IPS-15b (cell line): Measurements from ENCODE around the gene HCN4.

Experiments
- H3K27me3 ChIP-seq: one replicate; pipeline ENCODE4 v1.6.1; 2013; ENCODE audit warnings: low read length; ENCODE audit not compliant: control insufficient read depth, insufficient read depth
- H3K36me3 ChIP-seq: one replicate; pipeline ENCODE4 v1.6.1; 2013; ENCODE audit warnings: low read length; ENCODE audit not compliant: control insufficient read depth, insufficient read depth
- H3K4me1 ChIP-seq: one replicate; pipeline ENCODE4 v1.6.1; 2013; ENCODE audit warnings: mild to moderate bottlenecking, low read length; ENCODE audit not compliant: control insufficient read depth, insufficient read depth
- H3K4me3 ChIP-seq: one replicate; pipeline ENCODE4 v1.5.1; 2013; ENCODE audit warnings: low read depth, low read length
- H3K9ac ChIP-seq: one replicate; pipeline ENCODE4 v1.6.1; 2013; ENCODE audit warnings: low read depth, mild to moderate bottlenecking, low read length
- H3K9me3 ChIP-seq: one replicate; pipeline ENCODE4 v1.6.1; 2013; ENCODE audit warnings: mild to moderate bottlenecking, low read length; ENCODE audit not compliant: control insufficient read depth, insufficient read depth

The HCN4 gene

DNA sequence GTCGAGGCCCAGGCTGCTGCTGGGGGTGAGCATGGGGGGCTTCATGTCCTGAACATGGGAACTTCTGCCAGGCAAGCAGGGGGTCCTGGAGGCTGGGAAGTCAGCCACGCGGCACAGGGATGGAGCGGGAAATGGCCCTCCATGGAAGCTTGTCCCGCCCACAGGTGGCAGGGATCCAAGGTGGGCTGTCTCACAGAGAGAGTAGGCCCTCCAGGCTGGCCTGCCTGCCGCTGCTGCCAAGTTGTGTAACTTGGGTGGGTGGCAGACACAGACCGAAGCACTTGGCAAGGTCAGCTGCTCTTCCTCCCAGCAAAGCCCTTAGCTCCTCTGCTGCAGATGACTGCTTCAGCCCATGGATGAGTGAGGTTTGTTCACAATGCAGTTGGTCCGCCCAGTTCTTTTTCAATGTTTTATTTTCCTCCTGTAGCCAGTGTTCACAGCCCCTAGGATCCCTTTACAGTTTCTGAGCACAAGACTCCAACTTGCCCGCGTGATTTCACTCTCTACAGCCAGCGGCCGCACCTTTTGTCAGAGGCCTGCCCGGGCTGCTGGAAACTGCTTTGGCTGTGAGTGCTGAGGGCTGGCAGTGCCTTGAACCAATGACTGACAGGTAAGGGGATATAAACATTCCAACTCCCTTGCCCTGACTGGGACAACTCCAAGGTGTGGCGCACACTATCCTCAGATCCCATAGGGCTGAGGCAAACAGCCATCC, 26.7 kb downstream of the HCN4 start:
- Histone ChIP-seq H3K36me3 (peaks cover 9% of the 10 kb centered on the region), H3K4me3 (no peak overlapping the region), H3K27me3 (no peaks in the 10 kb centered on the region), H3K9ac (no peak overlapping the region), H3K4me1 (no peaks in the 10 kb centered on the region), H3K9me3 (no peaks in the 10 kb centered on the region)

DNA sequence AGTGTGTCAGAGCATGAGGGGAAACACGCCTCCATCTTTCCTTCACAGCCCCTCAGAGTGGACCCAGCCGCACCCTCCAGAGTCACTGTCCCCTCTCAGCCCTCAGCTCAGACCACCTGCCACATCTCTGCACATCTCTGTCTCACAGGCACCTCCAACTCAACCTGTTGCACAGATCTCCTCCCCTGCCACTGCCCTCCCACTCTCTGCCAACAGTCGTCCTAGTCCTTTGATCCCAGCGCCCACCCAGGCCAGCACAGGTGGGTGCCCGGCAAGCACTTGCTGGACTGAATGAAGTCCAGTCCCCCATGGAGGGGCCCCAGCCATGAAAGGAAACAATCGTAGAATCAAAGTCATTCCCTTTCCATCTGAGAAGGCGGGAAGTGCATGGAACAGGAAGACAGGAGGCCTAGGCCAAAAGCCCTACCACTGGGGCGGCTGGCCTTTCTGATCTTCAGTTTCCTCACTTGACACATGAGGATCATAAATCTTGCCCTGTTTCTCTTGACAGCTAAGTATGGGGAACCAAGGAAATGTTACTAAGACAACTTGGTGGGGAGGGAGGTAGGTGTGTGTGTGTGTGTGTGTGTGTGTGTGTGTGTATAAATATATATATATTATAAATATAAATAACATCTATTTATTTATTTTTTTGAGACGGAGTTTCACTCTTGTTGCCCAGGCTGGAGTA, 28.1 kb downstream of the HCN4 start:
- H3K27me3 ChIP-seq = no peaks in the 10 kb centered on the region
- H3K36me3 ChIP-seq = peaks cover 9% of the 10 kb centered on the region
- H3K4me3 ChIP-seq = no peak overlapping the region
- H3K9ac ChIP-seq = no peak overlapping the region
- H3K9me3 ChIP-seq = no peaks in the 10 kb centered on the region
- no peaks in the 10 kb centered on the region for H3K4me1 ChIP-seq

DNA sequence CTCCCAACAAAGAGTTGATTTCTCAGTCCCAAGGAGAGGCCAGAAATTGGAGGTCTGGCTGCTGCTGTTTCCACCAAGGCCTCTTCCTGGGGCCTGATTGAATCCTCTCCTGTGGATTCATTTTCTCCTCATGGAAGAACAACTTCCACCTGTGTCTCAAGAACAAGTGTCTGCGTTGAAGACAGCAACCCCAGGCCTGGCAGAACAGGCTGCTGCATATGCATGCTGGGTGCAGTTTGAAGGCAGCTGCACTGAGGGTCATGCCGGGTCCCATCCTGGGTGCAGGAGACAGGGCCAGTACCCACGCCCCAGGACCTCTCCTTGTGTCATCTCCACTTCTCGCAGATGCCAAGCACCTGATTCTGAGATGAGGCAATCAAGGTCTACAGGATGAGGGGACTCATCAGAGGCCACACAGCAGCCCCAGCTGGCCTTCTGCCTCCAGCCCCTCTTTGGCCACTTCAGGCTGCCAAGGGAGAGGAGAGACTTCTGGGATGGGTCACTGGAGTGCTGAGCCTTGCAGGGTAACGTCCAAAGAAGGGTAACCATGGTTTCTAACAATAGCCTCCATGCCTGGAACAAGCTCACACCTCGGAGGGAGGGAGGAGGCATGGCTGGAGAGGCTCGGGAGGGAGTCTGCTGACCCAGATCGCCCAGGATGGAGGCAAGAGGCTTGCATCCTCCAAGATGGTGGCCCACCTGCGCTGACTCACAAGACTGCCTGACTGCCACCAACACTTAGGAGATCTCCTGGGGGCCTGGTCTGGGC, 30.0 kb downstream of the HCN4 start:
- Histone ChIP-seq H3K36me3 (peaks cover 9% of the 10 kb centered on the region), H3K4me1 (no peaks in the 10 kb centered on the region), H3K4me3 (no peak overlapping the region), H3K9ac (no peak overlapping the region), H3K9me3 (no peaks in the 10 kb centered on the region), H3K27me3 (no peaks in the 10 kb centered on the region)

DNA sequence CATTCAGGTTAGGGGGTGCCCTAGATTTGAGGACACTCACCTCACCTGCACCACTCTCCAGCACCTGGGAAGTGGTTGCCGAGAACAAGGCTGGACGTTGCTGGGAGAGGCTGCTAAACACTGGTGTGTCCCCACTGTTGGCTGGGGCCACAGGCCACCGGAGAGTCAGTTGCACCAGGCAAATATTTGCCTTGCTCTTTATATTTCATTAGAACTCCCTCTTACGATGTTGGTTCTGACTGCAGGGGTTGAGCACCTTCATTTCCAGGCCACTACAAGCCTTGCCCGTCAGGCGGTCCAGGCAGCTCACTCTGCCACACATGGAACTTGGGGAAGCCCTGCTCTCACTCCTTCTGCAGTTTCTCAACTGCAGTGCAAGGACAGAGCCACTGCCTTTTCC, 30.7 kb downstream of the HCN4 start:
- Histone ChIP-seq H3K27me3 (no peaks in the 10 kb centered on the region), H3K9ac (no peak overlapping the region), H3K36me3 (peaks cover 9% of the 10 kb centered on the region), H3K4me1 (no peaks in the 10 kb centered on the region), H3K4me3 (no peak overlapping the region), H3K9me3 (no peaks in the 10 kb centered on the region)

DNA sequence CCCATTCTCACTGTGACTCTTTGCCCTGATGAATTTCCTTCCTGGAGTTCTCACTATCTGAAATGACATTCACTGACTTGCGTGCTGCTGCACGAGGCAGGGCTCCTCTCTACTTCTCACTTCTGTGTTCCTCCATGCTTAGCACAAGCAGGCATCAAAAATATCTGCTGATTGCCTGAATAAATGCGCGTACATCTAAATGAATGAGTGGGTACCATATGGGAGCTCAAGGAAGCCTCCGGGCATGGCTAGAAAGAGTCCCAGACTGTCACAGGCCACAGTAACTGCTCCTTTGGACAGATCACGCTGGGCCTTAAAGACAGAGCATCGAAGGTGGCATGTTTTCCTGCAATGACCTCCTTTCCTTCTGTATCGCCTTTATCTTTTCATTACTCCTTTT, 31.6 kb downstream of the HCN4 start:
- H3K4me1 ChIP-seq = no peaks in the 10 kb centered on the region
- no peak overlapping the region for H3K4me3 ChIP-seq
- no peak overlapping the region for H3K9ac ChIP-seq
- no peaks in the 10 kb centered on the region for H3K27me3 ChIP-seq
- H3K36me3 ChIP-seq = peaks cover 9% of the 10 kb centered on the region
- H3K9me3 ChIP-seq = no peaks in the 10 kb centered on the region

DNA sequence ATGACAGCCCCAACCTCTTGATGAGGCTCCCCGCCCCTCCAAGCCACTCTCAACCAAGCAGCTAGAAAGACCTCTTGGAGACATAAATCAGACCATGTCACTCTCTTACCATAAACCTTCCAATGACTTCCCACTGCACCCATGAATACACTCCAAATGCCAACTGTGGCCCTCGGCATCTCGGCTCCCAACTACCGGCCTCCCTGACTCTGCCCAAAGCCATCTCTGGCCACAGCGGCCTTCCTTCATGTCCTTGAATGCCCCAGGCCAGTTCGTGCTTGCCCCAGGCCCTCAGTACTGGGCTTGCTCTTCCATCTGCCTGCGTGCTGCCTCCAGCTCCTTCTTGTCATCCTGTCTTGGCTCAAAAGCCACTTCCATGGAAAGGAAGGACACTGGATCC, 32.0 kb downstream of the HCN4 start:
- Histone ChIP-seq H3K27me3 (no peaks in the 10 kb centered on the region), H3K4me1 (no peaks in the 10 kb centered on the region), H3K4me3 (no peak overlapping the region), H3K9ac (no peak overlapping the region), H3K36me3 (peaks cover 11% of the 10 kb centered on the region), H3K9me3 (no peaks in the 10 kb centered on the region)

DNA sequence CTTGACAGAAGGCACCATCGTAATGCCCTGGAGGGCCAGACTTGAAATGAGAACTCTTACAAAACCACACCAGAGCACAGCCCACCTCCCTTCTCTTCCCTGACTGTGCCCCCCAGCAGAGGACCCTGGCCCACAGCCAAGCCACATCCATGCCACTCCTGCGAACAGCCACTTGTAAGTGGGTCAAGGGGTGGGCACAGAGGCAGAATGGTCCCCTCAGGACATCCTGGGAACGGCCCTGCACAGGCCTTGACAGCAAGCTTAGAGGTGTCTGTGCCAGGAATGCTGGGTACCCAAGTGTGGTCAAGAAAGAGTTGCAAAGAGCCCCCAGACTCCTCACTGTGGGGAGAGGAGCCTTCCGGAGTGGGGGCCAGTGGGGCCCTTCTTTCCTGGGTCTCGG, 33.3 kb downstream of the HCN4 start:
- Histone ChIP-seq H3K27me3 (no peaks in the 10 kb centered on the region), H3K4me1 (no peaks in the 10 kb centered on the region), H3K36me3 (peaks cover 14% of the 10 kb centered on the region), H3K9me3 (no peaks in the 10 kb centered on the region), H3K9ac (no peak overlapping the region), H3K4me3 (no peak overlapping the region)

DNA sequence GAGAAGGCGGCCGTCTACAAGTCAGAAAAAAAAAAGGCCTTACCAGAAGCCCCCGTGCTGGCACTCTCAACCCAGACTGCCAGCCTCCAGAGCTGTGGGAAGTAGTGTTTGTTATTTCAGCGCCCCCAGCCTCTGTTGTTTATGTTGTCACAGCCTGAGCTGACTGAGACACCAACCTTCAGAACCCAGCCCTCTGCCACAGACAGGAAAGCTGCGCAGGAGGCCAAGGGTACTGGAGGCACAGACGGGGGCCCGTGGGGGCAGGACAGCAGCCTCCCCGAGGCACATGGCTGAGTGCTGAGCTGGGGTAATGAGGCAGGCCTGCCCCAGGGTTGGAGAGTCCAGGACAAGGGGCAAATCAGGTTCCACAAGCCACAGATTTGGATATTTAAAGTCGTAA, 33.7 kb downstream of the HCN4 start:
- no peaks in the 10 kb centered on the region for H3K27me3 ChIP-seq
- no peaks in the 10 kb centered on the region for H3K4me1 ChIP-seq
- no peak overlapping the region for H3K9ac ChIP-seq
- no peaks in the 10 kb centered on the region for H3K9me3 ChIP-seq
- no peak overlapping the region for H3K4me3 ChIP-seq
- H3K36me3 ChIP-seq = peaks cover 14% of the 10 kb centered on the region

DNA sequence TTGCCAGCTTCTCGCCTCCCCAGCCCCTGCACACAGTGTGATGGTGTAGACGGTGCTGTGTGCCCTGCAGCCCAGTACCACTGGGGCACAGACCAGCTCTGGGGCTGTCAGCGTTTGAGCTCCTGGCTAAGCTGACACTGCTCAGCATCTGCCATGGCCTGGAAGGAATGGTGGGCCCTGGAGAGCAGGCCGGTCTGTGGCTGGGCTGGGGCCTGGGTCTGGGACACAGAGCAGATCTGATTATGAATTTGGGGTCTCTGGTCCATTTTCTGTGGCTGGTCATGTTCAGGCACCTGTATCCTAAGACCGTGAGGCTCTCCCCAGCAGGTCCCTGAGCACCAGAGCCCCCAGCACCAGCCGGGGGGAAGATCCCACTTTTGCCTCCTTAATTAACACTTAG, 34.7 kb downstream of the HCN4 start:
- Histone ChIP-seq H3K27me3 (no peaks in the 10 kb centered on the region), H3K4me1 (no peaks in the 10 kb centered on the region), H3K9me3 (no peaks in the 10 kb centered on the region), H3K4me3 (no peak overlapping the region), H3K9ac (no peak overlapping the region), H3K36me3 (peaks cover 19% of the 10 kb centered on the region)

DNA sequence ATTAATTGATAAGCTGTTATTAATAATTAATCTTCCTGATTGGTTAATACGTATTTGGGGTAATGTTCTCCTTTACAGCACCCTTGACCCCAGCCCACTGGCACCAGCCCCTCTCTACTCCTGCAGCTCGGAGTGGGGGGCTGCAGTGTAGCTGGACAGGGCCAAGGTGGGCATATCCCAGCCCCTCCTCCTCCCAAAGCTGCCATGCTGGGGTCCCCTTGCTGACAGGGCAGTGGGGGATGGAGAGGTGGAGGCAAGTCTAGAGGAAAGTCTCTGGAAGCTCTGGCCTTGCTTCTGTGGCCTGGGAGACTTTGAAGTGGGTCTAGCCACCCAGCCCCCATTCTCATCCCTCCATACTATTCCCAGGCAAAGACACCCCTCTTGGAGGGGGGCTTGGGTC, 35.8 kb downstream of the HCN4 start:
- Histone ChIP-seq H3K36me3 (peaks cover 27% of the 10 kb centered on the region), H3K27me3 (no peaks in the 10 kb centered on the region), H3K4me3 (no peak overlapping the region), H3K9ac (no peak overlapping the region), H3K9me3 (no peaks in the 10 kb centered on the region), H3K4me1 (no peaks in the 10 kb centered on the region)

DNA sequence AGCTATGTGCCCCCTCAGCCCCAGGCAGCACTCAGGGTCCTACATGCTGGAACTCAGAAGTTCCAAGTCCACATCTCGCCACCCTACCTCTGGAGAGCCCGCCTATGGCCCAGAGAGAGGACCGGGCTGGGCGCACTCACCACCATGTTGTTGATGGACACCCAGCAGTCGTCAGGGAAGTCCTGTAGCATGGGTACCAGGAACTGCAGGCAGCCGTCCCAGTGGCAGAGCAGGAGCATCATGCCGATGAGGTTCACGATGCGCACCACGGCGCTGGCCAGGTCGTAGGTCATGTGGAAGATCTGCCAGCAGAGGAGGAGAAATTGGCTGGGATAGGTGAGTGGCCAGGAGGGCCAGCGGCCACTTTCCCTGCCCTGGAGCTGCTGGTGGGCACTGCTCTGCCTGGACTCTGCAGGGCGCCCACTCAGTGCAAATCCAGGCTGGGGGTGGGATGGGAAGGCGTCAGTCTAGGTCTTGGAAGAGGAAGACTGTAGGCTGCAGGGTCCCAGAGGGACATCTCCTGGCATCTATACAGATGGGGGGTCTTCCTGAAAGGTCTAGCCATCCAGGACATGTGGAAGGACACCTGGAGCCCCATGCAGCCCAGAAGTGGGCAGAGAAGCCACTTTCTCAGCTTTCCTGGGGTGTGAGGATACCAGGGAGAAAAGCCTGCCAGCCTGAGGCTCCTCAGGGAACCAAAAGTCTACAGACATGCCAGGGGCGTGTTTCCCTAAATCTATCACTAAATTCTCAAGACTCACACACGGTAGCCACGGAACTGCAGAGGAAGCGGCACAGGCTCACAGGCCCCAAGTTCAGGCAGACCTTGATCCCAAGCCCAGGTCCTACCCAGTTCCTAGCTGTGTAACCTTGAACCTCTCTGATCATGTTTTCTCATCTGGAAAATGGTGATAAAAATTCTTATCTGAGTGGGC, 36.5 kb downstream of the HCN4 start:
- Histone ChIP-seq H3K36me3 (peaks cover 23% of the 10 kb centered on the region), H3K9ac (no peak overlapping the region), H3K4me3 (no peak overlapping the region), H3K9me3 (no peaks in the 10 kb centered on the region), H3K27me3 (no peaks in the 10 kb centered on the region), H3K4me1 (no peaks in the 10 kb centered on the region)
